WTC11 (cell line): ENCODE measurements around the gene TDRD9. TPM values are rescaled to one million over a fixed set of nuclear protein-coding genes. Genes with fewer than 3 reads are reported as not detected.

ENCODE experiments used
- ATAC-seq: fragments of 200-7000 bp; cut with Tn5 transposase; 2 replicates; pipeline ENCODE4 v1.10.0; 2021; ENCODE audit warnings: mild to moderate bottlenecking, moderate library complexity
- CTCF ChIA-PET: fragments of 300-600 bp; sonication (Branson Sonifier 250); formaldehyde crosslinking; loops from one replicate; lab custom pipeline; 2021; ENCODE audit warnings: antibody characterized with exemption; lab: Charles Lee
- POLR2A ChIA-PET: fragments of 350-600 bp; sonication (Branson Sonifier 250); formaldehyde crosslinking; loops from one replicate; lab custom pipeline; 2021; ENCODE audit warnings: antibody characterized with exemption; lab: Charles Lee
- DNase-seq: peaks from one replicate; pipeline ENCODE4 v3.0.0; 2021; ENCODE audit warnings: low spot score
- H3K27ac Mint-ChIP-seq: 2 replicates; pipeline ENCODE4 v1.8.0; 2021; ENCODE audit warnings: mixed read lengths
- H3K27me3 Mint-ChIP-seq: 2 replicates; pipeline ENCODE4 v1.8.0; 2021; ENCODE audit warnings: low read depth, mild to moderate bottlenecking, moderate library complexity, mixed read lengths
- H3K36me3 Mint-ChIP-seq: 2 replicates; pipeline ENCODE4 v1.8.0; 2021; ENCODE audit warnings: mixed read lengths
- H3K4me1 Mint-ChIP-seq: 2 replicates; pipeline ENCODE4 v1.8.0; 2022; ENCODE audit warnings: mixed read lengths
- H3K4me3 Mint-ChIP-seq: 2 replicates; pipeline ENCODE4 v1.8.0; 2021; ENCODE audit warnings: mild to moderate bottlenecking, moderate library complexity, mixed read lengths
- H3K9me3 Mint-ChIP-seq: 2 replicates; pipeline ENCODE4 v1.8.0; 2021; ENCODE audit warnings: mixed read lengths
- CBFB ChIP-seq: sonication (generic); formaldehyde crosslinking; IDR thresholded peaks from 2 replicates; pipeline ENCODE4 v1.8.1; 2022; ENCODE audit warnings: mild to moderate bottlenecking, low read depth, missing genetic modification reagents
- CREB1 ChIP-seq: sonication (generic); formaldehyde crosslinking; IDR thresholded peaks from 2 replicates; pipeline ENCODE4 v1.8.0; 2023; ENCODE audit warnings: mild to moderate bottlenecking, missing genetic modification reagents
- EMX1 ChIP-seq: fragments of 250-450 bp; sonication (Bioruptor Pico); IDR thresholded peaks from 2 replicates; pipeline ENCODE4 v1.8.0; 2021; ENCODE audit warnings: mild to moderate bottlenecking
- GTF2I ChIP-seq: fragments of 250-450 bp; sonication (Bioruptor Pico); conservative IDR thresholded peaks from 2 replicates; pipeline ENCODE4 v1.4.0; 2021; ENCODE audit warnings: mild to moderate bottlenecking
- JAZF1 ChIP-seq: fragments of 250-450 bp; sonication (Bioruptor Pico); IDR thresholded peaks from 2 replicates; pipeline ENCODE4 v1.9.0; 2021; ENCODE audit warnings: moderate library complexity, mild to moderate bottlenecking, inconsistent platforms
- KAT7 ChIP-seq: sonication (generic); formaldehyde crosslinking; IDR thresholded peaks from 2 replicates; pipeline ENCODE4 v1.8.1; 2023; ENCODE audit warnings: missing genetic modification reagents, mild to moderate bottlenecking, borderline replicate concordance
- NFATC4 ChIP-seq: fragments of 250-450 bp; sonication (Bioruptor Pico); IDR thresholded peaks from 2 replicates; pipeline ENCODE4 v1.9.0; 2021; ENCODE audit warnings: mild to moderate bottlenecking
- NFYB ChIP-seq: sonication (generic); formaldehyde crosslinking; conservative IDR thresholded peaks from 2 replicates; pipeline ENCODE4 v1.8.0; 2022; ENCODE audit warnings: low read depth, missing genetic modification reagents
- NR3C1 ChIP-seq: sonication (generic); formaldehyde crosslinking; conservative IDR thresholded peaks from 2 replicates; pipeline ENCODE4 v1.8.1; 2023; ENCODE audit warnings: low read depth, mild to moderate bottlenecking, missing genetic modification reagents
- RELA ChIP-seq: sonication (generic); formaldehyde crosslinking; IDR thresholded peaks from 2 replicates; pipeline ENCODE4 v1.8.1; 2022; ENCODE audit warnings: missing genetic modification reagents, mild to moderate bottlenecking, borderline replicate concordance
- SP1 ChIP-seq: sonication (generic); formaldehyde crosslinking; conservative IDR thresholded peaks from 2 replicates; pipeline ENCODE4 v1.8.1; 2022; ENCODE audit warnings: missing genetic modification reagents
- TEAD1 ChIP-seq: sonication (generic); formaldehyde crosslinking; IDR thresholded peaks from 2 replicates; pipeline ENCODE4 v1.8.0; 2022; ENCODE audit warnings: mild to moderate bottlenecking, missing genetic modification reagents
- TP53 ChIP-seq: sonication (generic); formaldehyde crosslinking; IDR thresholded peaks from 2 replicates; pipeline ENCODE4 v1.8.1; 2023; ENCODE audit warnings: mild to moderate bottlenecking, missing genetic modification reagents
- ZNF263 ChIP-seq: sonication (generic); formaldehyde crosslinking; IDR thresholded peaks from 2 replicates; pipeline ENCODE4 v1.8.1; 2022; ENCODE audit warnings: low read depth, mild to moderate bottlenecking, moderate library complexity, missing genetic modification reagents
- total RNA-seq: library from RNA; stranded (reverse); gene quantifications from 3 replicates; pipeline ENCODE4 v1.2.3, GENCODE V29; 2021
- TF ChIP-seq, protein P1 (sequence below): sonication (generic); formaldehyde crosslinking; IDR thresholded peaks from 2 replicates; pipeline ENCODE4 v1.8.0; 2023; ENCODE audit warnings: mild to moderate bottlenecking, missing genetic modification reagents
- TF ChIP-seq, protein P2 (sequence below): fragments of 200-600 bp; IDR thresholded peaks from 2 replicates; pipeline ENCODE4 v1.8.0; 2022; ENCODE audit warnings: antibody characterized with exemption
- TF ChIP-seq, protein P3 (sequence below): sonication (generic); formaldehyde crosslinking; IDR thresholded peaks from 2 replicates; pipeline ENCODE4 v1.8.1; 2022; ENCODE audit warnings: low read depth, mild to moderate bottlenecking, moderate library complexity, missing genetic modification reagents, borderline replicate concordance
- TF ChIP-seq, protein P4 (sequence below): sonication (generic); formaldehyde crosslinking; IDR thresholded peaks from 2 replicates; pipeline ENCODE4 v1.8.0; 2023; ENCODE audit warnings: missing genetic modification reagents
- TF ChIP-seq, protein P5 (sequence below): sonication (generic); formaldehyde crosslinking; IDR thresholded peaks from 2 replicates; pipeline ENCODE4 v1.8.1; 2023; ENCODE audit warnings: mild to moderate bottlenecking, missing genetic modification reagents, moderate library complexity
- TF ChIP-seq, protein P6 (sequence below): sonication (generic); formaldehyde crosslinking; IDR thresholded peaks from 2 replicates; pipeline ENCODE4 v1.8.0; 2022; ENCODE audit warnings: mild to moderate bottlenecking, missing genetic modification reagents
- TF ChIP-seq, protein P7 (sequence below): fragments of 250-450 bp; sonication (Bioruptor Pico); IDR thresholded peaks from 2 replicates; pipeline ENCODE4 v1.9.0; 2021; ENCODE audit warnings: mild to moderate bottlenecking

Gene TDRD9
- total RNA-seq, 1 experiment from 2014 or later: 0.17 TPM

DNA sequence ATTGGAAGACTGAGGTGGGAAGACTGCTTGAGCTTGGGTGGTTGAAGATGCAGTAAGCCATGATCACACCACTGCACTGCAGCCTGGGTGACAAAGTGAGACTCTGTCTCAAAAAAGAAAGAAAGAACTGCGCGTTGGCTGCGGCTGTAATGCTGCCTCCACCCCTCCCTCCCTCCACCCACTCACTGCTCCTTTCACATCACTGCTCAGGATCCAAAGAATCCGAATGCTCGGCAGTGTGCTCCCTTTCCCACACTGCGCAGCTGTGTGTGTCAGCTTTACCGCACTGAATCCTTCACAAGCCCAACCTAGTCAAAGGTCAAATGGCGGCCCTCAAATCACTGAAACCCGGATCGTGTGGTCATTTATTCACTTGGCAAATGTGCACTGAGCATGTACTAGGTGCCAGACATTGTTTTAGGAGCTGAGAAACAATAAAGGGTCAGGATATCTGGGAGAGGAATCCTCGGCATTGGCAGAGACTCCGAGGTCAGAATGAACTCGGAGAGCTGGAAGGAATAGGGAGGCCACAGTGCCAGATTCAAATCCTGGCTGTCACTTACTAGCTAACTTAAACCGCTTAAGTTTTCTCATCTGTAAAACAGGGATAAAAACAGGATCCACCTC, 11.5 kb upstream of the TDRD9 start:
- DNase-seq (no peak), ATAC-seq (no peak)
- Mint-ChIP-seq H3K4me1 (peaks cover 4% of the 10 kb centered on the region), H3K27ac (no peak overlapping the region), H3K4me3 (no peak overlapping the region), H3K36me3 (peaks cover 27% of the 10 kb centered on the region), H3K9me3 (no peaks in the 10 kb centered on the region), H3K27me3 (no peaks in the 10 kb centered on the region)
- TF ChIP-seq TEAD1 (CRISPR knock-in tag) (no peak), NR3C1 (CRISPR knock-in tag) (no peak), CBFB (CRISPR knock-in tag) (no peak), NFYB (CRISPR knock-in tag) (no peak), SP1 (CRISPR knock-in tag) (no peak)
- TF ChIP-seq, protein P1, sequence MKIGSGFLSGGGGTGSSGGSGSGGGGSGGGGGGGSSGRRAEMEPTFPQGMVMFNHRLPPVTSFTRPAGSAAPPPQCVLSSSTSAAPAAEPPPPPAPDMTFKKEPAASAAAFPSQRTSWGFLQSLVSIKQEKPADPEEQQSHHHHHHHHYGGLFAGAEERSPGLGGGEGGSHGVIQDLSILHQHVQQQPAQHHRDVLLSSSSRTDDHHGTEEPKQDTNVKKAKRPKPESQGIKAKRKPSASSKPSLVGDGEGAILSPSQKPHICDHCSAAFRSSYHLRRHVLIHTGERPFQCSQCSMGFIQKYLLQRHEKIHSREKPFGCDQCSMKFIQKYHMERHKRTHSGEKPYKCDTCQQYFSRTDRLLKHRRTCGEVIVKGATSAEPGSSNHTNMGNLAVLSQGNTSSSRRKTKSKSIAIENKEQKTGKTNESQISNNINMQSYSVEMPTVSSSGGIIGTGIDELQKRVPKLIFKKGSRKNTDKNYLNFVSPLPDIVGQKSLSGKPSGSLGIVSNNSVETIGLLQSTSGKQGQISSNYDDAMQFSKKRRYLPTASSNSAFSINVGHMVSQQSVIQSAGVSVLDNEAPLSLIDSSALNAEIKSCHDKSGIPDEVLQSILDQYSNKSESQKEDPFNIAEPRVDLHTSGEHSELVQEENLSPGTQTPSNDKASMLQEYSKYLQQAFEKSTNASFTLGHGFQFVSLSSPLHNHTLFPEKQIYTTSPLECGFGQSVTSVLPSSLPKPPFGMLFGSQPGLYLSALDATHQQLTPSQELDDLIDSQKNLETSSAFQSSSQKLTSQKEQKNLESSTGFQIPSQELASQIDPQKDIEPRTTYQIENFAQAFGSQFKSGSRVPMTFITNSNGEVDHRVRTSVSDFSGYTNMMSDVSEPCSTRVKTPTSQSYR: no peak
- TF ChIP-seq, protein P2, sequence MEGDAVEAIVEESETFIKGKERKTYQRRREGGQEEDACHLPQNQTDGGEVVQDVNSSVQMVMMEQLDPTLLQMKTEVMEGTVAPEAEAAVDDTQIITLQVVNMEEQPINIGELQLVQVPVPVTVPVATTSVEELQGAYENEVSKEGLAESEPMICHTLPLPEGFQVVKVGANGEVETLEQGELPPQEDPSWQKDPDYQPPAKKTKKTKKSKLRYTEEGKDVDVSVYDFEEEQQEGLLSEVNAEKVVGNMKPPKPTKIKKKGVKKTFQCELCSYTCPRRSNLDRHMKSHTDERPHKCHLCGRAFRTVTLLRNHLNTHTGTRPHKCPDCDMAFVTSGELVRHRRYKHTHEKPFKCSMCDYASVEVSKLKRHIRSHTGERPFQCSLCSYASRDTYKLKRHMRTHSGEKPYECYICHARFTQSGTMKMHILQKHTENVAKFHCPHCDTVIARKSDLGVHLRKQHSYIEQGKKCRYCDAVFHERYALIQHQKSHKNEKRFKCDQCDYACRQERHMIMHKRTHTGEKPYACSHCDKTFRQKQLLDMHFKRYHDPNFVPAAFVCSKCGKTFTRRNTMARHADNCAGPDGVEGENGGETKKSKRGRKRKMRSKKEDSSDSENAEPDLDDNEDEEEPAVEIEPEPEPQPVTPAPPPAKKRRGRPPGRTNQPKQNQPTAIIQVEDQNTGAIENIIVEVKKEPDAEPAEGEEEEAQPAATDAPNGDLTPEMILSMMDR: no peak
- ChIA-PET POLR2A (no interaction called here), CTCF (interaction anchor here (1.1 to 6.1 kb wide), 3 partner anchors 11 to 108 kb away, joined by 5 to 38 read pairs (median 7); no protein-coding TSS in a partner anchor)

DNA sequence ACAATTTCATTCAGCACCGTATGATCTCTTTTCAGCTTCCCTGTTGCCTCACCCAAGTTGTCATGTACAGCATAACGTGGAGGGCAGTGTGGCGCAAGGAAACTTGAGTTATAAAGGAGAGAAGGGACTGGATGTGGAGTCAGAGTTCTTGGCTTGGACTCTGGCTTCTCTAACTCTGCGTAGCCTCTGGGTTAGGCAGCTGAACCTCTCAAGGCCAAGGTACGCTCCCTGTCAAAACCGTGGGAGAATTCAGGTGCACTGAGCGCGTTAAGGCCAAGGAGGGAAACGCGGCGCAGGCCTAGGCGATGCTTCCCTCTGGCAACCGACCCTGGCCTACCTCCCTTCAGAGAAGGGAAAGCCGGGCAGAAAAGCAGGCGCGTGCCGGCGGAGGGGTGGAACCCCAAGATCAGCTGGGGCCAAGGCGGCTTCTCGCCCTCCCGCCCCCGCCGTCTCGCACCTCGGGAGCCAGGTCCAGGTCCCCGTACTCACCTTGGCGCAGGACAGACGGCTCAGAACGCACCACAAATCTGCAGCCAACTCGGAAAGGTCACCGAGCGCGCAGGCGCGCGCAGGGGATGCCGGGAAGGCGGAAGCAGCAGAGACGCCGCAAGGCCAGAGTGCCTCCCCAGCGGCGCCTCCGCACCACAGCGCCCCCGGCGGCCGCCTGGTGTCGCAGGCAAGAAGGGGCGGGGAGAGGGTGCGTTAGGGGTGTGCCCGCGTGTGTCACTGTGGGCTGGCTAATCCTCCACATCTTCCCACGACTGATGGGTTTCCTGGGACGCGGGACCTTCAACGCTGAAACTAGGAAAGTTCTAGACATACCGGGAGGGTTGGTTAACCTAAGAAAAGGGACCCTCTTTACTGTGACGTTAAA, 7.0 kb upstream of the TDRD9 start:
- CTCF ChIA-PET: interaction anchor here (0.6 to 5.0 kb wide), 17 partner anchors 10 to 138 kb away, joined by 3 to 43 read pairs (median 4); no protein-coding TSS in a partner anchor
- TF ChIP-seq KAT7 (CRISPR knock-in tag) (0 out of 2 replicates have a peak, but pooled peaks have one; percentile 73), CBFB (CRISPR knock-in tag) (0 out of 2 replicates have a peak, but pooled peaks have one; percentile 44), ZNF263 (no peak), CREB1 (CRISPR knock-in tag) (no peak), JAZF1 (CRISPR knock-in tag) (no peak), RELA (CRISPR knock-in tag) (no peak), GTF2I (CRISPR knock-in tag) (no peak), NFATC4 (CRISPR knock-in tag) (no peak), TP53 (no peak), EMX1 (0 out of 2 replicates have a peak, but pooled peaks have one; percentile 15)
- TF ChIP-seq, protein P3, sequence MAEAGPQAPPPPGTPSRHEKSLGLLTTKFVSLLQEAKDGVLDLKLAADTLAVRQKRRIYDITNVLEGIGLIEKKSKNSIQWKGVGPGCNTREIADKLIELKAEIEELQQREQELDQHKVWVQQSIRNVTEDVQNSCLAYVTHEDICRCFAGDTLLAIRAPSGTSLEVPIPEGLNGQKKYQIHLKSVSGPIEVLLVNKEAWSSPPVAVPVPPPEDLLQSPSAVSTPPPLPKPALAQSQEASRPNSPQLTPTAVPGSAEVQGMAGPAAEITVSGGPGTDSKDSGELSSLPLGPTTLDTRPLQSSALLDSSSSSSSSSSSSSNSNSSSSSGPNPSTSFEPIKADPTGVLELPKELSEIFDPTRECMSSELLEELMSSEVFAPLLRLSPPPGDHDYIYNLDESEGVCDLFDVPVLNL: no peak
- TF ChIP-seq, protein P4, sequence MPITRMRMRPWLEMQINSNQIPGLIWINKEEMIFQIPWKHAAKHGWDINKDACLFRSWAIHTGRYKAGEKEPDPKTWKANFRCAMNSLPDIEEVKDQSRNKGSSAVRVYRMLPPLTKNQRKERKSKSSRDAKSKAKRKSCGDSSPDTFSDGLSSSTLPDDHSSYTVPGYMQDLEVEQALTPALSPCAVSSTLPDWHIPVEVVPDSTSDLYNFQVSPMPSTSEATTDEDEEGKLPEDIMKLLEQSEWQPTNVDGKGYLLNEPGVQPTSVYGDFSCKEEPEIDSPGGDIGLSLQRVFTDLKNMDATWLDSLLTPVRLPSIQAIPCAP (CRISPR knock-in tag): no peak
- TF ChIP-seq, protein P5, sequence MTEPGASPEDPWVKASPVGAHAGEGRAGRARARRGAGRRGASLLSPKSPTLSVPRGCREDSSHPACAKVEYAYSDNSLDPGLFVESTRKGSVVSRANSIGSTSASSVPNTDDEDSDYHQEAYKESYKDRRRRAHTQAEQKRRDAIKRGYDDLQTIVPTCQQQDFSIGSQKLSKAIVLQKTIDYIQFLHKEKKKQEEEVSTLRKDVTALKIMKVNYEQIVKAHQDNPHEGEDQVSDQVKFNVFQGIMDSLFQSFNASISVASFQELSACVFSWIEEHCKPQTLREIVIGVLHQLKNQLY (CRISPR knock-in tag): no peak
- TF ChIP-seq, protein P6, sequence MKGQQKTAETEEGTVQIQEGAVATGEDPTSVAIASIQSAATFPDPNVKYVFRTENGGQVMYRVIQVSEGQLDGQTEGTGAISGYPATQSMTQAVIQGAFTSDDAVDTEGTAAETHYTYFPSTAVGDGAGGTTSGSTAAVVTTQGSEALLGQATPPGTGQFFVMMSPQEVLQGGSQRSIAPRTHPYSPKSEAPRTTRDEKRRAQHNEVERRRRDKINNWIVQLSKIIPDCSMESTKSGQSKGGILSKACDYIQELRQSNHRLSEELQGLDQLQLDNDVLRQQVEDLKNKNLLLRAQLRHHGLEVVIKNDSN: peak; percentile 39; the same call in 1 of the 2 replicates
- TF ChIP-seq, protein P7, sequence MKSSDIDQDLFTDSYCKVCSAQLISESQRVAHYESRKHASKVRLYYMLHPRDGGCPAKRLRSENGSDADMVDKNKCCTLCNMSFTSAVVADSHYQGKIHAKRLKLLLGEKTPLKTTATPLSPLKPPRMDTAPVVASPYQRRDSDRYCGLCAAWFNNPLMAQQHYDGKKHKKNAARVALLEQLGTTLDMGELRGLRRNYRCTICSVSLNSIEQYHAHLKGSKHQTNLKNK (CRISPR knock-in tag): no peak

More for the DNA sequence above, 7.0 kb upstream of the TDRD9 start:
- ATAC-seq (peak; percentile 95), DNase-seq (peak; percentile 92)
- Mint-ChIP-seq H3K27ac (peak overlapping the region; percentile 80), H3K4me3 (peak overlapping the region; percentile 96), H3K27me3 (no peaks in the 10 kb centered on the region), H3K4me1 (peaks cover 9% of the 10 kb centered on the region), H3K36me3 (no peaks in the 10 kb centered on the region), H3K9me3 (no peaks in the 10 kb centered on the region)
- POLR2A ChIA-PET: no interaction called here
